Measurements from ENCODE around the gene OLR1.
"Not testable (repeated sequence)": the region's sequence is repeated elsewhere in the genome, so short reads cannot be mapped to it uniquely, and the experiment has no call there.

OLR1 gene

DNA sequence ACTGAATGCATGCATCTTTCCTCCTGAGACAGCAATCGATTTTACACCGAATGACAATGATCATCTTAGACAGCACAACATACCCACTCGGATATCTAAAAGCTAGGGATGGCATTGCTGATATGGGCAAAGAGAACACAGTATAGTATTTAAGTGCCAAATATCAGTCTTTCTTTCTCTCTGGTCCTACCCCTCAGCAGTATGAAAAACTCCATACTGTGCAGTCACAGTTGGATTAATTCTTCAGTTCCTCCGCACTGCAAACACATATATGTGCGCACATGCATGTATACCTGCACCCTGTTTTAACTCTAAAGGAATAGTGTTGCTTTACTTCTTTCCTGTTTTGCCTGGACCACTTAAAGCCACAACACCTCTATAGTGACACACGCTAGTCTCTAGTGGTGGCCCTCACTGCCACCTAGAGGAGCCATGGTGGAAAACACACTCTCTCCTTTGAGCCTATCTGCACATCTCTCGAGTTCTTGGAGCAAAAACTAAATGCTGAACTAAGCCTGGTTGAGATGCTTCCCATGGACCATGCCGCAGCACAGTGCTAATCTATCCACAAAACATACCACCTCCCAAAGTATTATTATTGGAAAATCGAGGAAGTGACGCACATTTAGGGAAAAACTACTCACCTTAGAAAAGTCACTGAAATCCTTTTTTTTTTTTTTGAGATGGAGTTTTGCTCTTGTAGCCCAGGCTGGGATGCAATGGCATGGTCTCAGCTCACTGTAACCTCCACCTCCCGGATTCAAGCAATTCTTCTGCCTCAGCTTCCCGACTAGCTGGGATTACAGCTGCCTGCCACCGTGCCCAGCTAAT, 18.8 kb upstream of the OLR1 start:
- peak; percentile 59 for FAIRE-seq

DNA sequence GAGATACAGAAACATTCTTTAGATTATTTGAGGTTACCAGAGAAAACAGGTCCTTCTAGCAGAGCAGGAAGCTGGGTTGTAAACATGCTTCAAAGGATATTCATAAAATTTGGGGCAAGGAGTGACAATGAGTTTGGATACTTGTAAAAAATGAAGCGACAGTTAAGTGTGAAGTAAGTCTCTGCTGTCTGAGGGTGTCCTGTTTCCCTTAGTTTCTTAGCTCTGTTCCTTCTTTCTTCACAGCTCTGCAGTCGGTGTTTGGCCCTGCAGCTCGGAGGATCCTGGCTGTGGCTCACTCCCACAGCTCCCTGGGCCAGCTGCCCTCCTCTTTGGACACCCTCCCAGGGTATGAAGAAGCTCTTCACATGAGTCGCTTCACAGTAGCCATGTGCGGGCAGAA, 17.7 kb upstream of the OLR1 start:
- FAIRE-seq = no peak

DNA sequence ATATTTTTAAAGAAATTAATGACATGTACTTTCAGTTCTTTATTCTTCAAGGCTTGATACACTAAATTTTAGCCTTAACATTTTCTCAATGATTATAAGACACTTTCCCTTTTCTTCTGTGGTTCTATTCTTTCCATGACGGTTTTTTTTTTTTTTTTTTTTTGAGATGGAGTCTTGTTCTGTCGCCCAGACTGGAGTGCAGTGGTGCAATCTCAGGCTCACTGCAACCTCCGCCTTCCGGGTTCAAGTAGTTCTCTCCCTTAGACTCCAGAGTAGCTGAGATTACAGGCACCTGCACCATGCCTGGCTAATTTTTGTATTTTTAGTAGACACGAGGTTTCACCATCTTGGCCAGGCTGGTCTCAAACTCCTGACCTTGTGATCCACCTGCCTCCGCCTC, 15.0 kb upstream of the OLR1 start:
- FAIRE-seq = not testable (repeated sequence)

DNA sequence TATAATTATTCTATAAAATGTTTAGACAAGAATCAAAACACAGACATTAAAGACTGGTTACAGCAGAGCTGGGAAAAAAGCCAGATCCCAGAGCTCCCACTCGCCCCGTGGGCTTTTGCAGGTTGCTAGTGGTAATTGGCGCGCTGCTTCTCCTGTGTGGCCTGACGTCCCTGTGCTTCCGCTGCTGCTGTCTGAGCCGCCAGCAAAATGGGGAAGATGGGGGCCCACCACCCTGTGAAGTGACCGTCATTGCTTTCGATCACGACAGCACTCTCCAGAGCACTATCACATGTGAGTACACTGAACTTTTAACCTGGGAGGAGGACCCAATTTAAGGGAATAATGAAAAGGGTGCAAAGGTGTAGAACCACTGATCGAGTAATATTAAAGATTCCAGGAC, 14.4 kb upstream of the OLR1 start:
- no peak for FAIRE-seq

DNA sequence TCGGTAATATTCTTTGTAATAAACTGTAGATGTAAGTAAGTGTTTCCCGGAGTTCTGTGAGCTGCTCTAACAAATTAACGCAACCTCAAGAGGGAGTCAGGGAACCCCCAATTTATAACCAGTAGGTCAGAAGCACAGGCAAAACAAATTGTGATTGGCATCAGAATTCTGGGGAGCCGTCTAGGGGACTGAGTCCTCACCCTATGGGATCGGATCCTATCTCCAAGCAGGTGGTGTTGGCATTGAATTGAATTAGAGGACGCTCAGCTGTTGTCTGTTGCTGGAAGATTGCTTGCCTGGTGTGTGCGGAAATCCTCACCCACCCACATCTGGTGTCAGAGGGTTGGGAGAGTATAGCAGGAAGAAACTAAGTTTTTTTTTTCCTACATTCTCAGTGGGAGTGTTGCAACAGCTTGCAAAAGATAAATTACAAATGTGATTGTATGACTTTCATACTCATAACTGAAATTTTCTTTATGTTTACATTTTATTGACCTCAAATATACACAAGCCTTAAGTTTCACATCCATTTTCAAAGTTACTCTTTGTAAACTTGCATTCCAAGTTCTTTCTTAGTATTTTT, 12.4 kb upstream of the OLR1 start:
- no peak for FAIRE-seq

DNA sequence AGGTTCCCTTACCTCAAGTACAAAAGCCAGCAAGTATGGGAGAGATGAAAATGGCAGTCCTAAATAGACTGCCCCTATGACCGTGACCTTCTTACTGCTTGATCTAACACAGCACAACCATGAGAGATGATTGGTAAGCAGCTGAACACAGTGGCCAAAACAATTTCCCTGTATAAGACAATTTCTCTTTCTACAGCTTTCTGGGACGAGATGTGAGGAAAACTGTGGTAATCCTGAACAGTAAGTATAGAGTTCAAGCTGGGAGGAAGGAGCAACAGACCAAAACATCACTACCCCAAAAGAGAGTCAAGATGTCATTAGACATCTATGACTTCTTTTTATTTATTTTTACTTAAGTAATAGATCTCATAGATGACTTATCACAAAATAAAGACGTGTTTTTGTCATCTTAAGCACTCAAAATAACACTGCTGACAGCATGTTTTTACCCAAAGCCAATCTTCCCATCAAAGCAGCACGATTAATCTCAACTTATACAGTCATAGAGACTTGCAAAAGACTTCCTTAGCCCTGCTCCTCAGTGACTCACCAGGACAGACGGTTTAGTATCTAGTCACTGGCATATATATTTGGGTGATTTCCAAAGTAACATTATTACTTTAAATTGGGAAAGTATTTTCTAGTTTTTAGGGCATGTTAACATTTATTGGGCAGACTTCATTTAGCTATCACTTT, 10.6 kb upstream of the OLR1 start:
- no peak for FAIRE-seq

DNA sequence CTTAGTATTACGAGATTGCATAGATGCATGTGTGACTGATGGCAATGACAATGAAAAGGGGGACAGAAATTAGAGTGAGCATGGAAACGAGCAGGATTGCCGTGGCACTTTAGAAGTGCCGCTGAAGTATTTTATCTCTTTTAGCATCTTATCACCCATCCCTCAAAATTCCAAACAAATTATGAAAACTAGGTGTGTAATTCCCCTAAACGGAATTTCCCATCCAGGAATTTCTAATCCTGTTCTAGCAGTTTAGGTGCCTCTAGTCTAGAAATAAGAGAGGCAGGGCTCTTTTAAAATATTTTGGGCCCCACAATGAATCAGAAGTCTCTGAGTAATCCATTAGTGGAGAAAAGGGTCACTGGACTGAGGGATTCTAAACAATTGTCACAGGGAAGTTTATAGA, 7.8 kb upstream of the OLR1 start:
- no peak for FAIRE-seq

DNA sequence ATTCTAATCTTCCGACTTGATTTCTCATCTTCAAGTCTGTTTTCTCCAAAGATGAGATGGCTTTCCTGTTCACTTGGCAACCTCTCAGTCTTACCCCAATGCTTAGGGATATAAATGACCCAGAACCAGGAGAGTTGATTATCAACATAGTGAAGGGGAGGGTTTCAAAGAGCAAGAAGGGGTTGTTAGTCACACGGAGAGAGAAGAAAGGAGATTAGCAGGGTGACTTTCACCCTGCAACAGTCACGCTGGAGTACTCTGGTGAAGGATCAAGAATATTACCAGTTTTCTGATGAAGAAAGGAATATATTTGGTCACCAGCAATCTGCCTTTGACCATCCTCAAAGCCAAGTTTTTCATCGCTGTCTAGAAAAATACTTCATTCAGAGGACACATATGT, 6.9 kb upstream of the OLR1 start, which contains the start of gene TMEM52B:
TMEM52B (plus strand) TSS at position 212 of the 400 bp plus-strand sequence. CDS start 543 bp downstream, outside the sequence.
- no peak for FAIRE-seq

DNA sequence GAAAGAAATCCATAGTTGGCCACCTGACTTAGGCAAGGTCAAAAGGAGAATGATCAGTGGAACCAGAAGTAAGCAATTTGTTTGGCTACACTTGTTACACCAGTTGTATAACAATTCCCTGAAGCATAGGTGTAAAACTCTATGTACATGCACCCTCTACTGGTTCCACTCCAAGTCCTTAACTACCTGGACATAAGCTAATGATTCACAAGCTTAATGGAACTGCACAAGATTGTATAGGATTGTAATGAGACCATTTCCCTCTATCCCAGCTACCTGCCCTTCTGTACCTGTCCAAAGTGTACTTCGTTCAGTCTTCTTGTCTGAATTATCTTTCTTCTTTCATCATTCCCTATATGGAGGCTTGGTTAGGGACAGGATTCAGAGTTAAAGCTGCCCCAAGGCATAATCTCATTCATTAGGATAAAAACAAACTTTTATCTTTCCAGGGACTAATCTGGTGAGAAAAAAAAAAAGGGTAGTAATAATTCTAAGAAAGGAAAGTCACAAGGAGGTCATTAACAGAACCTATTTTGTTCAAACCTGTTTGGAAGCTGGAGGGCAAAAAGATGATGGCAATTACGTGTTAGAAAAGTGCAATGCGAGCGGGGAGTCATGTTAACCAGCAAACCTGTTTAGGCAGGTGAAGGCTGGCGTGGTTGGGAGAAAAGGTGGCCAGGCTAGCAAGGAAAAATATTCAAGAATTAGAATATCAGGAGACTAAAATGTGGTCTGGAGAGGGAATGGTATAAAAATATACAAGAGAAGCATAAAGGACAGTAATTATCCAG, 4.1 kb upstream of the OLR1 start:
- no peak for FAIRE-seq

DNA sequence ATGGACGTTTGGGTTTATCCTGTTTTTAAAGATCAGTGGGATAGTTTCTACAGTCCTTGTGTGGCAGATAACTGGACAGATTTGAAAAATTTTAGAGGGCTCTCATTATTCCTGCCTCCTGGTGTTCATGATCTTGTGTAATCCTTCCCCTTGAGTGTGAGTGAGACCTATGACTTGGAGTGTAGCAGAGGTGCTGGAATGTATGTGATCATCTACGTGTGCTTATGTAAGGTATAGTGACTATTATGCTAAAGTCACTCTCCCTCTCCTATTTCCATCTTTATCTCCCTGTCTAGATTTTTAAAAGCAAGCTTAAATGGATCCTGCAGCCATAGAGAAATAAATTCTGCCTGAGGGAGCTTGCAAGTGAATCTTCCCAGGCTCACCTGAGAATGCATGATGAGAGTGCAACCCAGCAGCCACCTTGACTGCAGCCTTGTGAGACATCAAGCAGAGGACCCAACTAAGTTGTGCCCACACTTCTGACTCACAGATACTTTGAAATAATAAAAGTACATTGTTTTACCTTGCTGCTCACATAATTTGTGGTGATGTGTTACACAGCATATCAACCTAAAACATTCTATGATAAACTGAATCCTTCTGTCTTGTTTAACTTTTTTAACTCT, 3.2 kb upstream of the OLR1 start:
- no peak for FAIRE-seq

DNA sequence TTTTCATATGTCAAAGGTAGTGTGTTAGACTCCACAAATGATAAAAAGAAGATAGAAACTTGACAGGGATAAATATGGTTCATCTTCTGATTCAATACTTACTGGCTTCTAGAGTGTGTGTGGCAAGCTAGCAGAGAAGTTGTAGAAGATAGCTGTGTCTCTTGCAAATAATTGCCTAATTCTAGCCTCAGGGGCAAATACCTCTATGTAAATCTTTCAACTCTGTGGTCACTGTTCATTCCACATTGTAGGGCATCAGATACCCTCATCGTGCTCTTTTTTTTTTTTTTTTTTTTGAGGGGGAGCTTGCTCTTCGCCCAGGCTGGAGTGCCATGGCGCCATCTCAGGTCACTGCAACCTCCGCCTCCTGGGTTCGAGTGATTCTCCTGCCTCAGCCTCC, 1.7 kb downstream of the OLR1 start:
- FAIRE-seq = no peak

DNA sequence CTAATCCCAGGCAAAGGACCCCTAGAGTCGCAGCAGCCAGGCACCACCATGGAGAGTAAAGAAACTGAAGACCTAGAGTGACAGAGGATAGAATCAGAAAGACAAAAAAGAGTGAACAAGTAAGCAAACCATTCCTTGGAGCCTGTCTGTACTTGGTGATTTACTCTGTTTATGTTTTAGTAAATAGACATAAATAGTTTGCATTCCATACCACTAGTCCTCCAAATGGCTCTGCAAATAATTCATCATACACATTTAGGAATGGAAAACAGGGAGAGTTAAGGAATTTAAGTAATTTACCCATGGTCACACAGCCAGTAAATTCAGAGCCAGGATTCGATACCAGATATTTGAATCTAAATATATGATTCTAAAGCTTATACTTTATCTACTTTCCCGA, 2.8 kb downstream of the OLR1 start:
- no peak for FAIRE-seq

DNA sequence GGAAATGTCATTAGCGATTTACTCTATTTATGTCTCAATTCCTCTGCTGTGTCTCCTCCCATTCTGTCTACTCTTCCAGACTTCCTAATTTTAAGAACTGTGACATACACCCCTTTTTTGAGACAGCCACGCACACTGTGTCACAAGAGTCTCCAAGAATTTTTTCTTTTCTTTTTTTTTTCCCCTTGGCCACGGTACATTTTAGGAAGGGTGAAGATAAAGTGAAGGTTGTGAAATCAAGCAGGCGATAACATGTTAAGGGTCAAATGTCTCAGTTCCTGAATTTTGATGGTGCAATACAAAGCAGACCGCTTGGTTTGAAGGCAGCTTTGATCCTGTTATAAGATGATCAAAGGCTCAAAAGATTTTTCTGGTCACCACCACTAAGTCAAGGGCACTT, 4.3 kb downstream of the OLR1 start:
- no peak for FAIRE-seq

DNA sequence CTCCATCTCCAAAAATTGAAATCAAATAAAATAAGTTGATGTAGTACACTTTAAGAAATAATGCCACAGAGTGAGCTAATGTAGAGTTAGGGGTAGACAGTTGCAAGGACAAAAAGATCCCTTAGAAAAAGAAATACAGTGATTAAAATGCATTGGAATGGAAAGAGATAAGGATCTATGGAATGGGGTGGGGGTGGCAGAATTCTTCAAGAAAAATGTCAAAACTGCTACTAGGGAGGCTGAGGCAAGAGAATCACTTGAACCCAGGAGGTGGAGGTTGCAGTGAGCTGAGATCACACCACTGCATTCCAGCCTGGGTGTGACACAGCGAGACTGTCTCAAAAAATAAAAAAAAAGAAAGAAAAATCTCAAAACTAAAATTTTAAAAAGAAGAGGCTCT, 6.5 kb downstream of the OLR1 start:
- no peak for FAIRE-seq

DNA sequence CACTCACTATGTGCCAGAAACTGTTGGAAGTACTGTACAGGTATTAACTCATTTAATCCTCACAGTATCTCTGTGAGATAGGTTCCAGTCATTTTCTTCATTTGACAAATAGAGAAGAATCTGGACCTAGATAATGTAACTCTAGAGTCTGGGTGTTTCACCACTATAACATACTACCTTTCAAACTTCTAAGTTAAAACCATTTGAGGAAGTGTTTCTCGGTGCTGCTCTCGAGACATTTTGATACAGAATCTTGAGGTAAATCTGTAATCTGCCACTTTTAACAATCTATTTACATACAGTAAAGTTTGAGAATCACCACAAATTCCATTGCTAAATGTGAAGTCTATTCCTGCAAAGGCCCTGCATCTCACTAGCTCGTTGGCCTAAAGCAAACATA, 8.8 kb downstream of the OLR1 start:
- FAIRE-seq = no peak

DNA sequence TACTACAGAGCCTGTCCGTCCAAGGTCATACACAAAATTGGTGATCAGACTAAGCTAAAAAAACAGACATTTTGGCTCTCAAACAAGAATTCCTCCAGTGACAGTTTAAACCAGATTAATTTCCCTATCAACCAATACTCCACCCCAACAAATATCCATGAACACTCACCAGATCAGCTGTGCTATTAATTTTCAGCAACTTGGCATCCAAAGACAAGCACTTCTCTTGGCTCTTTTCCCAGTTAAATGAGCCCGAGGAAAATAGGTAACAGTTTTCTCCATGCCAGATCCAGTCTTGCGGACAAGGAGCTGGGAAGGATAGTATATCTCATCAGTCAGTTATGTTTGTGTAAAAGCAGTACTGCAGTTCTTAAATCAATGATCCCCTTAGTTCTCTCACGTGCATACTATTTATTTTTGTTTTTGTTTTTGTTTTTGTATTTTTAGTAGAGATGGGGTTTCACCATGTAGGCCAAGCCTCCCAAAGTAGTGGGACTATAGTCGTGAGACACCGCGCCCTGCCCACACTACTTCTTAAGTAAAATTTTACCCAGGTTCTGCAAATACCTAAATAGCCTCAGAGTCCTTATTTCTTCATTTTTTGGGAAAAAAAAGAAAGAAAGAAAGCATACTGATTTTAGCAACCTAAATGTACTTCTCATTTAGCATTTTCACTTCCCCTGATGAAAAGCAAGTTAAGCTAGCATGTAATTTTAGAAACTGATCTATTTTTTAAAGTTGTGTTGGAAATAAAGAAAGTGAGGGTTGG, 11.1 kb downstream of the OLR1 start:
- no peak for FAIRE-seq

DNA sequence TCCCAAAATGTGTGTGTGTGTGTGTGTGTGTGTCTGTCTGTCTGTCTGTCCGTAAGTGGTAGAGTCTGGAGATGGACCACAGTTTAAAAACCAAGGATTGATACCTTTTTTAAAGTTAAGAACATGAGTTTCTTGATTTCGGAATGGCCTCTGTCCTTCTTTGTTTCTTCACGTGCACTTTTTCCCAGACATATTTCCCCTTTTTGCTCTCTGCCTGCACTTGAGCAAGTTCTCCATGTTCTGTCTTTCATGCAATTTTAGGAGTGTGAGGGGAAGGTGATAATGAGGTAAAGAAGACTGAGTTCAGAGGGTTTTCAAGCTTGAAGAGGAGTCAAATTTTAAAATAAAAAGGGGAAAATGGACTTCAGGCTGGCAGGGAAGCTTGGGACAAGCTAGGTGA, 12.7 kb downstream of the OLR1 start:
- no peak for FAIRE-seq

DNA sequence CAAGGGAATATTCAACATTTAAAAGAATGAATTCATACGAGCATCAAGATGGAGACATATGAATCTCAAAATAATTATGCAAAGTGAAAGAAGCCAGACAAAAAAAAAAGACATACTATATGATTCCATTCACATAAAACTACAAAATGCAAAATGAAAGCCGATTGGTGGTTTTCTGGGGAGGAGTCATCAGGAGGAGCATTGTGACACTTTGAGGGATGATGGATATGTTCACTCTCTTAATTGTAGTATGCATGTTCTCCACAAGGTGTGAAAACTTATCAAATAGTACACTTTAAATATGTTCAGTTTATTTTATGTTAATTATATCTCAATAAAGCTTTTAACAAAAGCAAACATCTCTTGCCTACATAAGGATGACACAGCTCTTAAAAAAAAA, 13.5 kb downstream of the OLR1 start:
- no peak for FAIRE-seq

DNA sequence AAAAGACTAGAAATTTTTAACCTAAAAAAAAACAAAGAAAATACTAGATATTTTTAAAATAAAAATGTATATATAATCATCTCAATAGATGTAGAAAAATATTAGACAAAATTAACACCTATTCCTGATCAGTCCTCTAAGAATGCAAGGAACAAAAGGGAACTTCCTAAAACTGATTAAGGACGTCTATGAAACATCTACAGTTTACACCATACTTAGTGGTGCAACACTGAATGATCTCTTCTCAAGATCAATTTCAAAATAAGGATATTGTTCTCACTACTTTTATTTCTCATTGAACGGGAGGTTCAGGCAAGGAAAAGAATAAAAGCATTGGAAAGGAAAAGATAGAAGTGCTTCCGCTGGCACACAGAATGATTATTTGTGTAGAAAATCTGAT, 16.0 kb downstream of the OLR1 start:
- FAIRE-seq = no peak

DNA sequence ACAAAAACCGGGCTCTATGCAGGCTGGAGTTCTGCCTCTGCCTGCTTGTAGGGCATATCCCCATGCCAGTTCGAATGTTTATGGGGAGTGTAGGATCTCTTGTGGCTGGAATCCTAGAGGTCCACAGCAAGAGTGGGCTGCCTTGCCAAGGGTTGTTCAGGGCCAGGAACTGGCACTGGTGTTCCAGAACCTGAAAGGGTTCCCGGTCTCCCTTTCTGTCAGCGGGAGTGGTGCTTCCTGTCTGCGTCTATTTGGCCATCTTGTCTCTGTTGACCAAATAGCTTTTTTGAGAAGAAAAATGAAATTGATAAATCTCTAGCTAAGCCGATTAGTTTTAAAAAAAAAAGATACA, 17.8 kb downstream of the OLR1 start:
- no peak for FAIRE-seq

DNA sequence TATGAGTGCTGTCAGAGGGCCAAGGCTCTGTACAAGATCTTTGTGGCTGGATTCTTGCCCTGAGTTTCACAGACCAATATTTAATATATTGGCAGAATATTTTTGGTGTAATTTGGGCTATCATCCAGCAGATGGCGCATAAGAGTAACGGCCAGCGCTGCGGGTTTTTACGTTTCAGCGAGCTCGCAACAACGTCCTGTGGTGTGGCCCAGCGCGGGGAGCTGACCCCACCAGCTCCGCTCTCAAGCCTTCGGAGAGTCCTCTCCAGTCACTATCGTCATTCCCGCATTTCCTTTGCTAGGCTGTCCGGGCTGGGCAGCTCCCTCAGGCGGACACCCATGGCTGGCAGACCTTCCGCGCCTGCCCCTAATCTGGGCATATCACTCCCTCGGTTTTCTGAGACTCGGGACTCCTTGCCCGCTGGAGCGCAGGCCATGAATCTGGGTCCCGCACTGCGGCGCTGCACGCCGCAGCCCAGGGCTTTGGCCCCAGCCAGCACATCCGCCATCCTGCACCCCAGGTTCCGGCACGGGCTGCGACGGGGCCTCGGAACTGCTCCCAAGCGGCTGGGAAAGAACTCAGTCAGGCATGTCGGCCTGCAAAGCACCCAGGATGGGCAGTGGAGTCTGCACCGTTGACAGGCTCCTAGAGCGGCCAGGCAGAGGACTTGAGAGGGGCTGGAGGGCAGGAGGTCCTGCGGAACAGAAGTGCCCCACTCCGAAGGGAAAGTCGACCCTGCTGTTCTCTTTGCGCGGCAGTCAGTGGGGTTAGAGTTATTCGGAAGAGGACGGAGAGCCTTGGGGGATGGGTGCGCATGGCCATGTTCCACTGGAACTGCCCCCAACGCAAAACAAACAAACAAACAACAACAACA, 18.4 kb downstream of the OLR1 start:
- no peak for FAIRE-seq
